HG02970 (cell line): ENCODE data around the gene OOSP3.
"Not testable (repeated sequence)": the region's sequence is repeated elsewhere in the genome, so short reads cannot be mapped to it uniquely, and the experiment has no call there.

ENCODE experiments used
- ATAC-seq: cut with Tn5 transposase; IDR thresholded peaks from one replicate; pipeline ENCODE4 v1.9.1; 2021; ENCODE audit warnings: mild to moderate bottlenecking, moderate library complexity, moderate number of reproducible peaks; ENCODE audit not compliant: unreplicated experiment, low FRiP score

The OOSP3 gene, protein sequence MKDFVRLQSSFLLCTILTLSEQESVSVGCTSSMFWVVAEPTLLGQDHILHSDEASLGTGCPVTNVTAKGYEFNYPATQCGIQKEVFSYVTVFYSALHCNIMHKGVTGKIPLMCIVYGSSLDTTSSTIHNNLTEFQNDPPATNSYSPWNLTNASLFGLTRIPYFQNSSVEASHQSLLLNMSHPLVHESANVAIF

GRCh38 chr11:59878575-59878974, at the start of gene OOSP3:
Gene OOSP3, plus strand, starts transcription at chr11:59878782. Its CDS starts 27 bp downstream, at chr11:59878809.
- ATAC-seq: no peak

GRCh38 chr11:59829358-59829757, 49.2 kb upstream of the OOSP3 start:
- ATAC-seq: no peak

- ATAC-seq: no peak
Observed at GRCh38 chr11:59833602-59834001, 45.0 kb upstream of the OOSP3 start.

DNA sequence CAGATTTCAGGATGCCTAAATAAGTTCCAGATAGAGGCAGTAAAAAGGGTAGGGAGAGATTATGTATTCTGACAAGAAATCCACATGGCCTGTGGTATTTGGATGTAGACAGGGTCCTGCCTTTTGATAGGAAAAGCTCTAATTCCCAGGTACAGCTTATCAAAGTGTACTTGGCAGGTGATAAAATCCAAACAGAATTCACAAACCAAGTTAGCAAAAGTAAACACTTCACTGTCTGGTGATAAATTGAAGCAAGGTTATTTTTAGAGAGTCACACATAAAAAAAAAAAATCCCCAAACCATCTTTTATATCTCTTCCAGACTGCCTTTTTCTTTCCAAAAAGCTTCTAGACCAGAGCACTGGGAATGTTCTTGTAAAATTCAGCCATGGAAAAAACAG, 39.0 kb upstream of the OOSP3 start:
- ATAC-seq: no peak

DNA sequence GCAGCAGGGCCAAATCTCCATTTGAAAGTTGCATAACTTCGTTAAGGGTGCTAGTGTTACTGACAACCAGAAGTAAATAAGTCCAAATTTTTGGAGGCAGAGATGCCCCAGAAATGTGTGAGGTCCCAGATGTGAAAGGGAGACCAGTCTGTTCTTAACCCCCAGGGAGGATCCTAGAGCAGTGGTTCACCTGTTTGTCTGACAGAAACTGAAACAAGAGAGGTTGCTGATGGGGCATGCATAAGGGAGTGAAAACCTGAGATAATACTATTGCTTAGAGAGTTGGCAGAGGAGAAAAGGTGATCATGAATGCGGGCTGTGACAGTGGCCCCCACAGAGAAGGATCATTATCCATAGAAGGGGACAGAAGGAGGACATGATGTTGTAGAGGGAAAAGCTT, 37.1 kb upstream of the OOSP3 start:
- no peak for ATAC-seq

DNA sequence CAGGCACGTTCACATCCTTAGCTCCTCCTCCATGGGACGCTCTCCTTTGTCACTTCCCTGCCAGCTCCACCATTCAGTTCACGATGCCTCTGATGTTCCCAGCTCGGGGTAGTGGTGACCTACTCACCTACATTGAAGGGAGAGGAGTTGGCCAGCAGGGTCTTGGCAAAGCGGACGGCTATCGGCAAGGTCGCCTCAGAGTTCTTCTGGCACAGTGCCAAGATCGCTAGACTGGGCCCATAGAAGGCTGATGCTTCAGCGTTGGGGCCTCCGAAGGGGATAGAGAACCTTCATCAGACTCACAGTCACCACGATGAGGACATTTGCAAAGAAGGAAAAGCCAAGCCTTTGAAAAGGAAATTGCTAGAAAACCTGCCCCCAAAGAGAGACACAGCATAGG, 36.3 kb upstream of the OOSP3 start:
- ATAC-seq: no peak

- no peak for ATAC-seq
Observed at GRCh38 chr11:59845399-59845798, 33.2 kb upstream of the OOSP3 start, which contains the start of gene CBLIF. Gene CBLIF, minus strand, starts transcription at chr11:59845499. Its CDS starts 46 bp downstream, at chr11:59845453.

DNA sequence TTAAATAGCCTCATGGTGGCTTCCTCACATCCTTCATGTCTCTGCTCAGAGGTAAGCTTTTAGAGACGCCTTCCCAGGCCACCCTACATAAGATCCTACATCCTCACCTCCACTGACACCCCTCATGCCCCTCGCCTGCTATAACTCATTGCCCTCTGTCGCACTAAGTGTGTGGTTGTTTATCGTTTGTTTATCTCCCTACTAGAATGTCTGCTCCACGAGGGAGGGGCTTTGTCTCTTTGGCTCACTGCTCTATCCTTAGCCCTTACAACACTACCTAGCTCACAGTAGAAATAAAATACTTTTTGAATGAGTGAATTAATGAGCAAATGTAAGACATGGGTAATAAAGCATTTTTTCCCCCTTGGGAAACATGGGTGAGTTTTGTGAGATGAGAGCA, 32.0 kb upstream of the OOSP3 start:
- ATAC-seq: no peak

DNA sequence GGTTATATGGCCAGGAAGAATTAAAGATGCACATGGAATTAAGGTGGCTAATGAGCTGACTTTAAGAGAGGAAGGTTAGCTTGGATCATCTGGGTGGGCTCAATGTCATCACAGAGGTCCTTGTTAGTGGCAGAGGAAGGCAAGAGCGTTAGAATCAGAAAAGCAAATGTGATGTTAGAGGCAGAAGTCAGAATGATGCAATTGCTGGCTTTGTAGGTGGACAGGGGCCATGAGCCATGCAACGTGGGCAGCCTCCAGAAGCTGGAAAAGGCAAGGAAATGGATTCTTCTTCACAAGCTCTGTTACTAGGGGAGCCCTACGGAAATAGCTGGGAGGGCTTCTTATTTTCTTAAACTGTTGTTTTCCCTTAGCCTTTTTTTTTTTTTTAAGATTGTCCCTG, 31.0 kb upstream of the OOSP3 start:
- no peak for ATAC-seq

GRCh38 chr11:59848439-59848838, 30.1 kb upstream of the OOSP3 start:
- ATAC-seq: not testable (repeated sequence)

DNA sequence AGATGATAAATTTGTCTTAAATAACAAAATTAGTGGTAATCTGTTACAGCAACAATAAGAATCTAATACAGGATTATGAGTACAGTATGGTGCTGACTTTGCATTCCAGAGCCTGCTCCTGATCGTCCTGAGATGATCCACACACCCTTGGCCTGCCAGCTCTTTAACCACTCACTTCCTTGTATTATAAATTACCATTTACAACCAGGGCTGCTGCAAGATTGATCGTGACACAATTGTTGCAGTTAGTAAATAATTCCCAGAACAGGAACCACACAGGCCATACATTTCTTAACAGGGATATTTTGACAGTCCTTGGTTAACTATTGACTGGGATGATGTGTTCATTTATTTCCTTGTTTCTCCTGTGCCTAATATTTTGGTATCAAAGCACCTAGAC, 29.5 kb upstream of the OOSP3 start:
- no peak for ATAC-seq

- ATAC-seq: not testable (repeated sequence)
Observed at GRCh38 chr11:59849551-59849950, 29.0 kb upstream of the OOSP3 start.

- ATAC-seq: not testable (repeated sequence)
Observed at GRCh38 chr11:59851416-59851815, 27.2 kb upstream of the OOSP3 start.

DNA sequence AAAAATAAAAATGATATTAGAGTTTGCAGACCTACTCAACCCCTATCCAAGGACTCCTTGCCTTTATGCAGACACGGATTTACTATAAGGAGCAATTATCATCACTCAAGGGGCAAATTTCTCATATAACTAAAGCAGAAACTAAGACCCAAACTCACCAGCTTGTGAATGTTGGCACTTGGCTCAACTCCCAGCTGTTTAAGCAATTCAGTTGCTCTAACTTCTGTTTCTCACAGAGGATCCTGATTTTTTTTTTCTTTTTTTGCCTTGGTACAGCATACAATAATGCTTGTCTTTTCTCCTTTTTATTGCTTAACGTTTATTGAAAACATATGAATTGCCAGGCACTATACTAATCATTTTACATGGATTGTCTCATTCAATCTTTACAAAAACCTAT, 23.7 kb upstream of the OOSP3 start:
- ATAC-seq: no peak

DNA sequence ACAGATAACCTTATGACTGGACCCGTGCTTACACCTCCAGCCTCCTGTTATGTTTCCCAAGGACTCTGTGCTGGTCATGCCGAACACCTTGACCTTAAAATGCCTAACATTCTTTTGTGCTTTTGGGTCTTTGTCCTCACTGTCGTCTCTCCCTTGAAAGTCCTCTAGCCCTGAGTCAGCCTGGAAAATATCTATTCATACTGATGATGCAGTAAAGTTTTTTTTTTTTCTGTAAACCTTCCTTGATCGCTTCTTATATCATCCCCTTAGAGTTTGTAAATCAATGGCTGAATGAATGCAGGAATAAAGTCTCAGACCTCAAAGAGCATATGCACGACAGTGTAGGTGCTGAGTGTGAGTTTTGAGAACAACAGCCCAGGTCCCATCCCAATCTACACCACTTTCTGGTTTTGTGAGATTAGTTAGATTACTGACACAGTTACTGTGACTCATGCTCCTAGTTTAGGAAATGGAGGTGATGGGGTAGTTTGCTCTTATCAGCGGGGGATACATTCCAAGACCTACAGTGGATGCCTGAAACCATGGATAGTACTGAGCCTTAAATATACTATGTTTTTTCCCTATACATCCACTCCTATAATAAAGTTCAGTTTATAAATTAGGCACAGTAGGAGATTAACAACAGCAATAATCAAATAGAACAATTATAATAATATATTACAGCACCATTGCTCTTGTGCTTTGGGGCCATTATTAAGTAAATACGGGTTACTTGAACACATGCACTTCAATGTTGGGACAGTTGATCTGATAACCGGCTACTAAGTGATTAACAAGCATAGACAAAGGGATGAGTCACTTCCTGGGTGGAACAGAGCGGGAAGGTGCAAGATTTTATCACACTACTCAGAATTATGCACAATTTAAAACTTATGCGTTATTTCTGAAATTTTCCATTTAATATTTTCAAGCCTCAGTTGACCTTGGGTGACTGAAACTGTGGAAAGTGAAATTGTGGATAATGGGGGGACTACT, 20.8 kb upstream of the OOSP3 start:
- ATAC-seq: no peak

DNA sequence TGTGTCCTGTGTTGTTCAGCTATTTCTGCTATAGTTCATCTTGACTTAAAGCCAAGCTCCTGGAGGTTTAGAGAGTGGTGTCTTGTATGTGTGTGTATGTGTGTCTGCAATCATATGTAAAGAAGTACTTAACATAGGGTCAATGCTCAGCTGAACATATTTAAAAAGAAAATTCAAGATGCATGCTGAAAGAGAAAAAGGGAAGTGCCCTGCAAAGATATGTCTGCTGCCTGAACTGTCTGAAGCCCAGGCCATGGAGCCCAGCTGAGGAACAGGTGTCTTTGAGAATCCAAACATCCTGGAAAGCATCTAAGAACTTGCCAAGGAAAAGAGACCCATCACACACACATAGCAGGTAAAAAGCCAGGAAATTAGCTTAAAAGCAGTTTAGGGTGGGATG, 18.9 kb upstream of the OOSP3 start:
- ATAC-seq: no peak

DNA sequence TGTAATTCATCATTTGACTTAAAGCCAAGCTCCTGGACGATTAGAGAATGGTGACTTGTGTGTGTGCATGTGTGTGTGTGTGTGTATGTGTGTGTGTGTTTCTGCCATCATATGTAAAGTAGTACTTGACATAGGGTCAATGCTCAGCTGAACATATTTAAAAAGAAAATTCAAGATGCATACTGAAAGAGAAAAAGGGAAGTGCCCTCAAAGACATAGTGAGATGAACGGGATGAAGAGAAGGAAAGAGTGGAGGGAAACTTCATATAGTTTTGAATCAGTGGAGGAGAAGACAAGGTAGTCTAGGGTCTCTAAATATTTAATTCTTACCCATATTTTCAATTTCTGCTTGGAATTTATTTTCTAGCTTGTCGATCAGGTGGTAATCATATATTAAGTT, 16.3 kb upstream of the OOSP3 start:
- ATAC-seq: no peak

- ATAC-seq: no peak
Observed at GRCh38 chr11:59865031-59865430, 13.6 kb upstream of the OOSP3 start.

DNA sequence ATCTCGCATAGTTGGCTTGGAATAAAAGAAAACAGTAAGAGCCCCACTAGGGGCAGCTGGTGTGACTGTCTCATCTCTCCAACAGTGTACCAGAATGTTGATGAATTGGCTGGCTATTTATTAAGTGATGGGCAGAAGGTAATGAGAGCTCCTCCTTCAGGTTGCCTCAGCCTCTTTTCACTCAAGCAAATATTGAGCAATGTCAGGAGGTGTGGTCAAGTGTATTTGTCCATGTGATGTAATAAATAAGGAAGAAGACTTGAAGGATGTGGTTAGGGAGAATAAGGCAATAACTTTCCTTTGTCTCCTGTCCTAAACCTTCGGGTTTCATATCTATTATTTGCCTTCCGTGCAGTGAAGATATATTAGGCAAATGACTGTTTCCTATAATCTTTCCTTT, 12.2 kb upstream of the OOSP3 start, which contains the start of gene TCN1:
TCN1 (minus strand) TSS at position 91 of the 400 bp plus-strand sequence; CDS start at position 74, 17 bp downstream.
- ATAC-seq: no peak

- no peak for ATAC-seq
Observed at GRCh38 chr11:59866836-59867235, 11.7 kb upstream of the OOSP3 start.

DNA sequence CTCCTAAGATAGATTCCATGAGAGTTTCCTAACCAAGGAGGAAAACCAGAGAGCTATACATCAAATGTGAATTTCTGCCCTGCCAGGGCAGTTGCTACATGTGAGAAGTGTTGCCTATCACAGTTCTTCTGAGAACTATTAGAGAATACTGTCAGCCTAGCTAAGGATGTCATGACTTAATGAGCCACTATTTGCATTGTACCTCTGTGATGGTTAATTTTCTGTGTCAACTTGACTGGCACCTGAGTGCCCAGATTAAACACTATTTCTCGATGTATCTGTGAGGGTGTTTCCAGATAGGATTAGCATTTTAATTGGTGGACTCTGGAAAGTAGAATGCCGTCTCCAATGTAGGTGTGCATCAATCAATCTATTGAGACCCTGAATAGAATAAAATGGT, 10.6 kb upstream of the OOSP3 start:
- no peak for ATAC-seq

- ATAC-seq: no peak
Observed at GRCh38 chr11:59872076-59872475, 6.5 kb upstream of the OOSP3 start.
